Endothelial cell of umbilical vein (primary cell): ENCODE results near the gene FBN2. TPM values are rescaled to one million over a fixed set of nuclear protein-coding genes. Genes with fewer than 3 reads are reported as not detected.

Experiments used
- BruUV-seq: library from RNA; stranded (reverse); fragments of 400-500 nt; replicated peaks from 2 replicates; lab custom pipeline; 2021; lab: Mats Ljungman, UMichigan
- CTCF ChIA-PET: fragments of 300-600, 350-600 bp; sonication (Branson Sonifier 250); formaldehyde crosslinking; loops from one replicate; lab custom pipeline; 2021; ENCODE audit warnings: antibody characterized with exemption, inconsistent platforms; lab: Charles Lee
- POLR2A ChIA-PET: fragments of 300-600, 350-600 bp; sonication (Branson Sonifier 250); formaldehyde crosslinking; loops from one replicate; lab custom pipeline; 2021; ENCODE audit warnings: antibody characterized with exemption, inconsistent platforms; lab: Charles Lee
- DNase-seq: peaks from one replicate; pipeline ENCODE4 v3.0.0-alpha.2; 2011; ENCODE audit warnings: low read depth, low spot score
- FAIRE-seq: peaks from 2 replicates; lab custom pipeline; 2011; peaks lifted over from hg19 to GRCh38; lab: Jason Lieb, UNC
- H2AFZ ChIP-seq: 2 replicates; pipeline ENCODE4 v1.6.0; 2012; ENCODE audit warnings: low read depth, low read length, control low read depth, inconsistent platforms
- H3K27ac ChIP-seq: 2 replicates; pipeline ENCODE4 v1.5.1; 2011; ENCODE audit warnings: low read depth, mild to moderate bottlenecking, control low read depth, low read length, moderate library complexity; ENCODE audit not compliant: insufficient read depth
- H3K27me3 ChIP-seq, 2 experiments: 2 replicates each; pipeline versions ENCODE4 v1.6.0 to v1.6.1; 2011; ENCODE audit warnings: low read length in 2 of 2, mixed read lengths in 1 of 2; ENCODE audit not compliant: control insufficient read depth in 2 of 2, insufficient read depth in 2 of 2
- H3K36me3 ChIP-seq, 2 experiments: 2 replicates in 1 of 2; 3 replicates in 1 of 2; pipeline ENCODE4 v1.5.1; 2011; ENCODE audit warnings: low read length in 2 of 2, mild to moderate bottlenecking in 1 of 2, moderate library complexity in 1 of 2; ENCODE audit not compliant: control insufficient read depth in 2 of 2, insufficient read depth in 2 of 2; ENCODE audit errors: extremely low read depth in 1 of 2
- H3K4me1 ChIP-seq: 3 replicates; pipeline ENCODE4 v1.5.1; 2011; ENCODE audit warnings: mild to moderate bottlenecking, low read length; ENCODE audit not compliant: control insufficient read depth, insufficient read depth; ENCODE audit errors: extremely low read depth
- H3K4me2 ChIP-seq: 2 replicates; pipeline ENCODE4 v1.6.1; 2011; ENCODE audit warnings: low read length, control low read depth, mixed read lengths; ENCODE audit not compliant: insufficient read depth
- H3K4me3 ChIP-seq, 3 experiments: fragments of 200-600 bp in 1 of 3; sonication (generic), shearing (Covaris generic) in 1 of 3; replicated peaks in 1 of 3; 2 replicates each; pipeline ENCODE4 v1.5.1; 2011 to 2016; ENCODE audit warnings: control low read depth in 3 of 3, low read length in 3 of 3, mild to moderate bottlenecking in 2 of 3, inconsistent platforms in 1 of 3, low read depth in 1 of 3, moderate library complexity in 1 of 3; ENCODE audit not compliant: insufficient read depth in 1 of 3
- H3K79me2 ChIP-seq: 2 replicates; pipeline ENCODE4 v1.6.0; 2012; ENCODE audit warnings: low read length, inconsistent platforms; ENCODE audit not compliant: control insufficient read depth, insufficient read depth
- H3K9ac ChIP-seq: replicated peaks from 2 replicates; pipeline ENCODE3; 2011; ENCODE audit warnings: low read length, control low read depth; ENCODE audit not compliant: insufficient read depth; ENCODE audit errors: extremely low read depth
- H3K9me1 ChIP-seq: replicated peaks from 3 replicates; pipeline ENCODE4 v1.6.0; 2011; ENCODE audit warnings: mild to moderate bottlenecking, low read length; ENCODE audit not compliant: control insufficient read depth, insufficient read depth; ENCODE audit errors: extremely low read depth
- H3K9me3 ChIP-seq: replicated peaks from 2 replicates; pipeline ENCODE4 v1.5.1; 2012; ENCODE audit warnings: low read length, inconsistent platforms; ENCODE audit not compliant: control insufficient read depth, insufficient read depth
- H4K20me1 ChIP-seq: replicated peaks from 2 replicates; pipeline ENCODE3; 2011; ENCODE audit warnings: mild to moderate bottlenecking, low read length; ENCODE audit not compliant: control insufficient read depth, insufficient read depth; ENCODE audit errors: extremely low read depth
- CTCF ChIP-seq, 2 donors: IDR thresholded peaks; 1 replicate in 1 of 2; 2 replicates in 1 of 2; pipeline ENCODE4 v1.5.1; 2011; ENCODE audit warnings: low read length in 2 of 2, mild to moderate bottlenecking in 2 of 2, moderate library complexity in 2 of 2, control low read depth in 1 of 2, inconsistent platforms in 1 of 2, low read depth in 1 of 2; ENCODE audit not compliant: insufficient read depth in 1 of 2; ENCODE audit errors: extremely low read depth in 1 of 2
- EZH2 ChIP-seq: IDR thresholded peaks from 2 replicates; pipeline ENCODE4 v1.6.1; 2012; ENCODE audit warnings: borderline replicate concordance, low read depth, mild to moderate bottlenecking, moderate library complexity, low read length, inconsistent platforms; ENCODE audit not compliant: severe bottlenecking
- FOS ChIP-seq: IDR thresholded peaks from 2 replicates; pipeline ENCODE4 v1.6.1; 2011; ENCODE audit warnings: mild to moderate bottlenecking, low read length, moderate library complexity, borderline replicate concordance; ENCODE audit not compliant: insufficient read depth
- JUN ChIP-seq: IDR thresholded peaks from 2 replicates; pipeline ENCODE4 v1.6.1; 2011; ENCODE audit warnings: borderline replicate concordance, low read depth; ENCODE audit not compliant: insufficient read length, insufficient read depth
- MAX ChIP-seq: IDR thresholded peaks from 2 replicates; pipeline ENCODE4 v1.6.1; 2011; ENCODE audit not compliant: insufficient read depth, insufficient read length
- MYC ChIP-seq: IDR thresholded peaks from one replicate; pipeline ENCODE4 v1.6.1; 2011; ENCODE audit warnings: mild to moderate bottlenecking, low read depth, low read length
- POLR2AphosphoS5 ChIP-seq: IDR thresholded peaks from 2 replicates; pipeline ENCODE4 v1.6.1; 2012; ENCODE audit warnings: low read depth, mild to moderate bottlenecking, control low read depth, low read length, moderate library complexity; ENCODE audit not compliant: insufficient read depth
- dilution Hi-C: fragments of 300-500 bp; cut with MboI; formaldehyde crosslinking; loops from one replicate; pipeline ENCODE4 v1.15.0; 2019; ENCODE audit warnings: low sequenced_read_pairs; ENCODE audit not compliant: extremely low pct_ligation_motif_present
- intact Hi-C: fragments of 100-400 bp; cut with micrococcal nuclease; formaldehyde crosslinking; loops from one replicate; pipeline ENCODE4 v1.10.0; 2022
- polyA plus RNA-seq, 4 experiments: library from polyadenylated mRNA; depleted of rRNA in 3 of 4; stranded (reverse) in 3 of 4; unstranded in 1 of 4; fragments of >200 nt; gene quantifications; 2 replicates each; pipeline versions ENCODE4 v1.2.1 to v1.2.3, GENCODE V29; 2011 to 2012; ENCODE audit warnings: missing spikeins in 1 of 4
- total RNA-seq: library from RNA; stranded (reverse); gene quantifications from 2 replicates; pipeline ENCODE4 v1.2.3, GENCODE V29; 2021

The FBN2 gene
- total and polyA plus RNA-seq, 2 donors (not counting 3 experiments of a cell fraction or from before 2014, with no cell fraction given), result 21.8 to 57.4 TPM

GRCh38 chr5:128464596-128464995 lies 73.4 kb downstream of the FBN2 start:
- FAIRE-seq, result no peak
- H3K4me2 ChIP-seq, result no peak overlapping the region
- H3K27ac ChIP-seq, result no peak overlapping the region
- dilution Hi-C loops, result no loop called here
- no peaks in the 10 kb centered on the region for H4K20me1 ChIP-seq
- H3K36me3 ChIP-seq, result no peaks in the 10 kb centered on the region
- ChIA-PET CTCF (no interaction called here), POLR2A (no interaction called here)
- H3K9ac ChIP-seq, result no peak overlapping the region
- H3K9me3 ChIP-seq, result no peaks in the 10 kb centered on the region
- H3K9me1 ChIP-seq, result no peaks in the 10 kb centered on the region
- no peaks in the 10 kb centered on the region for H3K4me1 ChIP-seq
- DNase-seq, result no peak
- H2AFZ ChIP-seq, result no peak overlapping the region
- no peaks in the 10 kb centered on the region for H3K79me2 ChIP-seq
- intact Hi-C loops, result no loop called here
- no peaks in the 10 kb centered on the region for H3K27me3 ChIP-seq
- no TSS peak for BruUV-seq
- no peak overlapping the region for H3K4me3 ChIP-seq
- TF ChIP-seq FOS (no peak), MYC (no peak), JUN (no peak), CTCF (IDR thresholded peaks at IDR 0.05; ENCODE audit: extremely low read depth in 1 of 2, insufficient read depth in 1 of 2, low read depth in 1 of 2, low read length in 2 of 2) (no peak), POLR2AphosphoS5 (no peak), EZH2 (no peak), MAX (no peak)
